Astrocyte (in vitro differentiated cells and primary cell): ENCODE data around the gene LINS1. TPM values are rescaled to one million over a fixed set of nuclear protein-coding genes. Genes with fewer than 3 reads are reported as not detected.

Experiments used
- DNase-seq: peaks from one replicate; pipeline ENCODE4 v3.0.0-alpha.2; 2010; ENCODE audit warnings: low read depth
- FAIRE-seq: peaks from 2 replicates; lab custom pipeline; 2011; peaks lifted over from hg19 to GRCh38; lab: Jason Lieb, UNC
- H2AFZ ChIP-seq: 2 replicates; pipeline ENCODE4 v1.6.0; 2012; ENCODE audit warnings: low read depth, low read length, inconsistent platforms
- H3K27ac ChIP-seq: 2 replicates; pipeline ENCODE4 v1.5.1; 2011; ENCODE audit warnings: low read depth, low read length, inconsistent platforms
- H3K27me3 ChIP-seq: 2 replicates; pipeline ENCODE4 v1.6.0; 2011; ENCODE audit warnings: low read length, inconsistent platforms; ENCODE audit not compliant: insufficient read depth
- H3K36me3 ChIP-seq: 2 replicates; pipeline ENCODE4 v1.5.1; 2011; ENCODE audit warnings: low read length, inconsistent platforms; ENCODE audit not compliant: insufficient read depth
- H3K4me1 ChIP-seq: 2 replicates; pipeline ENCODE4 v1.5.1; 2011; ENCODE audit warnings: low read length, inconsistent platforms; ENCODE audit not compliant: insufficient read depth
- H3K4me2 ChIP-seq: 2 replicates; pipeline ENCODE4 v1.6.0; 2012; ENCODE audit warnings: low read length, inconsistent platforms
- H3K4me3 ChIP-seq: 2 replicates; pipeline ENCODE4 v1.5.1; 2011; ENCODE audit warnings: low read depth, mild to moderate bottlenecking, low read length, inconsistent platforms; ENCODE audit not compliant: insufficient read depth
- H3K79me2 ChIP-seq: 2 replicates; pipeline ENCODE4 v1.6.0; 2012; ENCODE audit warnings: mild to moderate bottlenecking, low read length, inconsistent platforms; ENCODE audit not compliant: insufficient read depth
- H3K9ac ChIP-seq: 2 replicates; pipeline ENCODE4 v1.6.0; 2012; ENCODE audit warnings: mild to moderate bottlenecking, low read length, inconsistent platforms
- H3K9me3 ChIP-seq: 2 replicates; pipeline ENCODE4 v1.5.1; 2012; ENCODE audit warnings: low read depth, mild to moderate bottlenecking, low read length, inconsistent platforms; ENCODE audit not compliant: insufficient read depth
- H4K20me1 ChIP-seq: 2 replicates; pipeline ENCODE4 v1.6.0; 2012; ENCODE audit warnings: low read length, inconsistent platforms; ENCODE audit not compliant: insufficient read depth
- H3K27ac Mint-ChIP-seq: one replicate; pipeline ENCODE4 v1.8.0; 2021; ENCODE audit warnings: mild to moderate bottlenecking, mixed read lengths; ENCODE audit not compliant: unreplicated experiment
- H3K27me3 Mint-ChIP-seq: one replicate; pipeline ENCODE4 v1.8.0; 2021; ENCODE audit warnings: low read depth, mixed read lengths; ENCODE audit not compliant: unreplicated experiment
- H3K36me3 Mint-ChIP-seq: one replicate; pipeline ENCODE4 v1.8.0; 2021; ENCODE audit warnings: low read depth, mixed read lengths; ENCODE audit not compliant: unreplicated experiment
- H3K4me1 Mint-ChIP-seq: one replicate; pipeline ENCODE4 v1.8.0; 2021; ENCODE audit warnings: low read depth, mixed read lengths; ENCODE audit not compliant: unreplicated experiment
- H3K4me3 Mint-ChIP-seq: one replicate; pipeline ENCODE4 v1.8.0; 2021; ENCODE audit warnings: mild to moderate bottlenecking, moderate library complexity, mixed read lengths; ENCODE audit not compliant: unreplicated experiment
- H3K9me3 Mint-ChIP-seq: one replicate; pipeline ENCODE4 v1.8.0; 2021; ENCODE audit warnings: mild to moderate bottlenecking, mixed read lengths; ENCODE audit not compliant: unreplicated experiment
- EZH2 ChIP-seq: IDR thresholded peaks from 2 replicates; pipeline ENCODE4 v1.6.1; 2012; ENCODE audit warnings: mild to moderate bottlenecking, low read length, inconsistent platforms; ENCODE audit not compliant: insufficient read depth
- total RNA-seq: library from RNA; stranded (reverse); gene quantifications from 2 replicates; pipeline ENCODE4 v1.2.1, GENCODE V29; 2021
- TF ChIP-seq, protein P1 (sequence below): IDR thresholded peaks from 2 replicates; pipeline ENCODE4 v1.5.1; 2011; ENCODE audit warnings: low read depth, mild to moderate bottlenecking, inconsistent platforms, low read length, moderate library complexity; ENCODE audit not compliant: insufficient read depth

Gene LINS1
- total RNA-seq, 1 donor from 2014 or later = 10.7 TPM

DNA sequence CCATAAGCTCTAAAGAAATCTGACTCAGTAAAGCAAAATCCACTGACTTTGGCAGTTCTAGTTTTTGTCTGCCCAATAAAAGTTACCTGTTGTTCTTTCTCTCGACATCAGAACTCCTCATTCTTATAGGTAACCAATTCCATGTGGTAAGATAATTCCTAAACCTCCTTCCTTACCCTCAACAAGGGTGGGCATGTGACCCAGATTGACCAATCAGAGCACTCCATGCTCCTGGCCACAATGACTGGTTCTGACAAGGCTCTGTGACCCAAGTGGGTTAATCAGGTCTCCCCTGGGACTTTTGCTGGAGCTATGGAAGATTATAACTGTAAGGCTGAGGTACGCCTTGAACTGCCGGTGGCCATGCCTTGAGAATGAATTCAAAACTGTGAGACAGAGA, 31.7 kb downstream of the LINS1 start:
- no peaks in the 10 kb centered on the region for H3K9me3 Mint-ChIP-seq
- Histone ChIP-seq H4K20me1 (no peaks in the 10 kb centered on the region), H3K9ac (no peak overlapping the region), H3K9me3 (no peaks in the 10 kb centered on the region), H3K79me2 (no peaks in the 10 kb centered on the region), H3K4me3 (no peak overlapping the region), H3K4me1 (no peaks in the 10 kb centered on the region), H3K4me2 (no peak overlapping the region), H3K27ac (no peak overlapping the region), H3K27me3 (no peaks in the 10 kb centered on the region), H2AFZ (no peak overlapping the region), H3K36me3 (peaks cover 5% of the 10 kb centered on the region)
- no peak overlapping the region for H3K4me3 Mint-ChIP-seq
- DNase-seq (no peak), FAIRE-seq (no peak)
- TF ChIP-seq EZH2 = no peak
- TF ChIP-seq, protein P1, sequence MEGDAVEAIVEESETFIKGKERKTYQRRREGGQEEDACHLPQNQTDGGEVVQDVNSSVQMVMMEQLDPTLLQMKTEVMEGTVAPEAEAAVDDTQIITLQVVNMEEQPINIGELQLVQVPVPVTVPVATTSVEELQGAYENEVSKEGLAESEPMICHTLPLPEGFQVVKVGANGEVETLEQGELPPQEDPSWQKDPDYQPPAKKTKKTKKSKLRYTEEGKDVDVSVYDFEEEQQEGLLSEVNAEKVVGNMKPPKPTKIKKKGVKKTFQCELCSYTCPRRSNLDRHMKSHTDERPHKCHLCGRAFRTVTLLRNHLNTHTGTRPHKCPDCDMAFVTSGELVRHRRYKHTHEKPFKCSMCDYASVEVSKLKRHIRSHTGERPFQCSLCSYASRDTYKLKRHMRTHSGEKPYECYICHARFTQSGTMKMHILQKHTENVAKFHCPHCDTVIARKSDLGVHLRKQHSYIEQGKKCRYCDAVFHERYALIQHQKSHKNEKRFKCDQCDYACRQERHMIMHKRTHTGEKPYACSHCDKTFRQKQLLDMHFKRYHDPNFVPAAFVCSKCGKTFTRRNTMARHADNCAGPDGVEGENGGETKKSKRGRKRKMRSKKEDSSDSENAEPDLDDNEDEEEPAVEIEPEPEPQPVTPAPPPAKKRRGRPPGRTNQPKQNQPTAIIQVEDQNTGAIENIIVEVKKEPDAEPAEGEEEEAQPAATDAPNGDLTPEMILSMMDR = no peak
- H3K36me3 Mint-ChIP-seq = peaks cover 1% of the 10 kb centered on the region
- H3K27ac Mint-ChIP-seq = no peak overlapping the region
- no peaks in the 10 kb centered on the region for H3K4me1 Mint-ChIP-seq
- no peaks in the 10 kb centered on the region for H3K27me3 Mint-ChIP-seq

DNA sequence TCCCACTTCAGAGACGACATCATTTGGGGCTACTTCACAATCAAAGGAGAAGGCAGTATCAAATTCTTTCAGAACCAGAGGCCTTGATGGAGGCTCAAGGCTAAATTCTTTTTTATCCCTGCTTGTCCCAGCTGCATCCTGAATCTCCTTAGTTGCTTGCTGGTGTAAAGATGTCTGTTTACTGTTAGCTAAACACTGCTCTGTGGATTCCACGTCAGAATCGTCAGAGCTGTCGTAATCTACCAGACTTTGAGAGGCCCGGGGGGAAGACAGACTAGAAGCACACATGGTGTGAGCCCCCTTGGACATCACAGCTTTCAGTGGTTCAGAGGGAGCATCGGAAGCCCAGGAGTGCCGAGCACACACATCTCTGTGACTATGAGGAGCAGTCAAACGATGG, 32.6 kb downstream of the LINS1 start:
- no peaks in the 10 kb centered on the region for H3K4me1 ChIP-seq
- H3K4me3 Mint-ChIP-seq = no peak overlapping the region
- H3K4me3 ChIP-seq = no peak overlapping the region
- no peak overlapping the region for H3K27ac ChIP-seq
- no peaks in the 10 kb centered on the region for H3K27me3 ChIP-seq
- FAIRE-seq = no peak
- no peaks in the 10 kb centered on the region for H3K4me1 Mint-ChIP-seq
- H3K4me2 ChIP-seq = no peak overlapping the region
- peaks cover 1% of the 10 kb centered on the region for H3K36me3 Mint-ChIP-seq
- H3K9me3 Mint-ChIP-seq = no peaks in the 10 kb centered on the region
- no peaks in the 10 kb centered on the region for H4K20me1 ChIP-seq
- DNase-seq = no peak
- H3K79me2 ChIP-seq = no peaks in the 10 kb centered on the region
- peaks cover 5% of the 10 kb centered on the region for H3K36me3 ChIP-seq
- TF ChIP-seq EZH2 = no peak
- TF ChIP-seq, protein P1 = no peak
- no peak overlapping the region for H2AFZ ChIP-seq
- no peak overlapping the region for H3K9ac ChIP-seq
- H3K27ac Mint-ChIP-seq = no peak overlapping the region
- no peaks in the 10 kb centered on the region for H3K9me3 ChIP-seq
- no peaks in the 10 kb centered on the region for H3K27me3 Mint-ChIP-seq

DNA sequence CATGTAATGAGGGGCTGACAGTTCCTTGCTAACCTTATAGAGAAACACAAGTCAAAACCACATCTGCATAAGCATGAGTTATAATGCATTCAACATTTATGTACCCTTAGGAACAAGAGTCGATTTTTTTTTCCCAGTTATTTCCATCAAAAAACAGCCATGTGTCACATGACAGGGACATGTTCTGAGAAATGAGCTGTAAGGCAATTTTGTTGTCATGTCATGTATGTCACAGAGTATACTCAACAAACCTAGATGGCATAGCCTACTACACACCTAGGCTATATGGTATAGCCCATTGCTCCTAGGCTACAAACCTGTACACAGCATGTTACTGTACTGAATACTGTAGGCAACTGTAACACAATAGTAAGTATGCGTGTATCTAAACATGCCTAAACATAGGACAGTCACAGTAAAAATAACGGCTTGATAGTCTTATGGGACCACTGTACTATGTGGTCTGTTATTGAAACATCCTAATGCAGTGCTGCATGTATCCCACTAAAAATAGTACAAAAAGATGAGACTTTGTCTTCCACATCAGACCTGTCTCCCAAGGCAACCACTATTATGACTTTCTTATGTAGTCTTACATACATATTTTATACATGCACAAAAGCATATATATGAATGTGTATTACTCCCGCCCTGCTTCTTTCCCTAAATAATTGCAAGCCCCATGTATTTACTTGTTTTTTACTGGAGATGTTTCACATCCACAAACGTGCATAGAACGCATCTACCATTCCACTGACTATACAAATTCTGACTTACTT, 34.9 kb downstream of the LINS1 start:
- Mint-ChIP-seq H3K9me3 (no peaks in the 10 kb centered on the region), H3K27ac (no peak overlapping the region), H3K4me1 (no peaks in the 10 kb centered on the region), H3K4me3 (no peak overlapping the region), H3K36me3 (no peaks in the 10 kb centered on the region), H3K27me3 (no peaks in the 10 kb centered on the region)
- H4K20me1 ChIP-seq = no peaks in the 10 kb centered on the region
- H3K79me2 ChIP-seq = no peaks in the 10 kb centered on the region
- H3K27me3 ChIP-seq = no peaks in the 10 kb centered on the region
- H3K4me3 ChIP-seq = no peak overlapping the region
- no peak overlapping the region for H3K27ac ChIP-seq
- H2AFZ ChIP-seq = no peak overlapping the region
- no peak overlapping the region for H3K4me2 ChIP-seq
- no peaks in the 10 kb centered on the region for H3K9me3 ChIP-seq
- peaks cover 5% of the 10 kb centered on the region for H3K36me3 ChIP-seq
- H3K4me1 ChIP-seq = no peaks in the 10 kb centered on the region
- no peak for TF ChIP-seq EZH2
- TF ChIP-seq, protein P1 = no peak
- FAIRE-seq = no peak
- H3K9ac ChIP-seq = no peak overlapping the region
- DNase-seq = no peak
